CD4-positive, alpha-beta T cell treated with Interleukin-12 subunit alpha and Interleukin-12 subunit beta, for 1 hour (primary cell): ENCODE results near the gene ANKRD11.

Source experiments
- DNase-seq: peaks from one replicate; pipeline ENCODE4 v3.0.0-alpha.2; 2020

ANKRD11 gene

DNA sequence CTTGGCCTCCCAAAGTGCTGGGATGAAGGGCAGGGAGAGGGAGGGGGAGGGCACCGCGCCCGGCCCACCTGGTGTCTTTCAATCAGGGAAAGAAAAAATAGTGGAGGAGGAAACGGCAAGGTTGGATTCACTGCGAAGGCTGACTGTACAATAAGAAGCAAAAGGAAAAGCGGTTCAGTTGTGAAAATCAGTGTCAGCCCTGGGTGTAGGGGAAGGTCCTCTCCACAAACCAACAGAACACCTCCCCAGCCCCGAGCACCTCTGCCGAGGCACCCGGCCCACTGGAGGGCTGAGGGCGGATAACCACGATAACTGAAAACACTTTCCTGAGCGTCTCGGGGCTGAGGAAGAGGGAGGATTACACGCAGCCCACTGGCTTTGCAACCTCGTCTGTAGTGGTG, 16.4 kb upstream of the ANKRD11 start:
- DNase-seq: peak; percentile 50

DNA sequence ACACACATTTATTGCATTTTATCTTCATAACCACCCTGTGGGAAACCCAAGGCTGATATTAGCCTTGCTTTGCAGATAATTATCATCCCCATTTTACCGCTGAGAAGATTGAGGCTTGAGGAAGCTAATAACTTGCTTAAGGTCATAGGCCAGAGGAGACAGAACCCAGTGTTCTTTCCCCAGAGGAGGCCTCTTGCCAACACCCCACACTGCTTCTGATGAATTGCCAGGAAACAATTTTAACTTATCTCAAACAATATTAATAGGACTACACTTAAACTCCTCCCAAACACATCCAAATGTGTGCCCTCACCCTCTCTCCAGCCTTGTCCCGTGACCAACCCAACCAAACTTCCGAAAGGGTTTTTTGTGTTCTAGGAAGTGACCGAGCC, 15.7 kb upstream of the ANKRD11 start:
- DNase-seq: no peak

DNA sequence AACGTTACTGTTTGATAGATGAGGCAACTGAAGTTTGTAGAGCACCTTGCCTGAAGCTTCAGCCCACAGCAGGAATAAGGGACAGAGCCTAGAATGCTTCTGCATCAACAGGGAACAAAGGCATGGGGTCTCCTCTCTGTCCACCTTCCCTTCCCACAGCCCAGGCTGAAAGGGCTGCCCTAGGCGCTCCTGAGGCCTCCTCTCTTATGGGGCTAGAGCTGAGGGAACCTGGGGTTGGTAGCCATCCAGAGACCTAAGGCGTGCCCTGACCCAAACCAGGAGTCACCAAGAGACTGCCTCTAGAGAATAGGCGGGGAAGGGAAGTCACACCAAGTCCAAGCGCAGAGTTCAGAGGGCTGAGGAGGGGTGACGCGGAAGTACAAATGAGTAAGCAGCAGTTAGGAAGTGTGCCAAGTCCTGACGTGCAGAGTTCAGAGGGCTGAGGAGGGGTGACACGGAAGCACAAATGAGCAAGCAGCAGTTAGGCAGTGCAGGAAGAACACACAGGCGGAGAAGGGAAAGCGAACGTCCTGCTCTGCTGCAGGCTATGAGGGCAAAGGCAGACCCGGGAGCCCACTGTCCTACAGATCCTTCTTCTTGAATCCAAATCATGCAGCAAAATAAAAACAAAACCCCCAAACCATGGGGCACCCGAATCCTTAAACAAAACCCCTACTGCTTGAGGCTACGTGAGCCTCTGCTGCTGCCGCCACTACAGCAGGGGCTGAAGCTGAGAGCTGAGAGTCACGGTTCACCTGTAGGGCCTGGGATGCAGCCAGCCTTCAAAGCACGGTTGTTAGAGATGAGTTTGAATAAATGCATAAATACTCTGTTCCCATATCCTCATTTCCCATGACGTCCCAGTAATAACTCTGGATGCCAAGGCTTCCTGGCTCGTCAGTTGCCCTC, 15.1 kb upstream of the ANKRD11 start:
- peak; percentile 91 for DNase-seq

DNA sequence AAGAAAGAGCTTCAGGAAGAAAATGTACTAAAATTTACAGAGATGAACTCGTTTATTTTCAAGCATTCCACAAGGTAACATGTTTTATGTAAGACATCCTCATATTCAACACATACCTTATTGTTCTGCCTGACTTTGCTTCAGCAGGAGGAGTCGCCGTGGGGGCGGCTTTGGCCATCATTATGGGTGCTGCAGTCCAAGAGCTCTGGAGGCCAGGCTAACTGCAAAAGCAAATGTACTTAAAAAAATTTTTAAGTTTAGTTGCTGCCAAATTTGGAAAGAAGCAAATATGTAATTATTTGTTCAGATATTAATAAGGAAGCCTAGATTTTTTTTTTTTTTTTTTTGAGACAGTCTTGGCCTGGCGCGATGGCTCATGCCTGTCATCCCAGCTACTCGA, 13.7 kb upstream of the ANKRD11 start:
- DNase-seq: no peak

DNA sequence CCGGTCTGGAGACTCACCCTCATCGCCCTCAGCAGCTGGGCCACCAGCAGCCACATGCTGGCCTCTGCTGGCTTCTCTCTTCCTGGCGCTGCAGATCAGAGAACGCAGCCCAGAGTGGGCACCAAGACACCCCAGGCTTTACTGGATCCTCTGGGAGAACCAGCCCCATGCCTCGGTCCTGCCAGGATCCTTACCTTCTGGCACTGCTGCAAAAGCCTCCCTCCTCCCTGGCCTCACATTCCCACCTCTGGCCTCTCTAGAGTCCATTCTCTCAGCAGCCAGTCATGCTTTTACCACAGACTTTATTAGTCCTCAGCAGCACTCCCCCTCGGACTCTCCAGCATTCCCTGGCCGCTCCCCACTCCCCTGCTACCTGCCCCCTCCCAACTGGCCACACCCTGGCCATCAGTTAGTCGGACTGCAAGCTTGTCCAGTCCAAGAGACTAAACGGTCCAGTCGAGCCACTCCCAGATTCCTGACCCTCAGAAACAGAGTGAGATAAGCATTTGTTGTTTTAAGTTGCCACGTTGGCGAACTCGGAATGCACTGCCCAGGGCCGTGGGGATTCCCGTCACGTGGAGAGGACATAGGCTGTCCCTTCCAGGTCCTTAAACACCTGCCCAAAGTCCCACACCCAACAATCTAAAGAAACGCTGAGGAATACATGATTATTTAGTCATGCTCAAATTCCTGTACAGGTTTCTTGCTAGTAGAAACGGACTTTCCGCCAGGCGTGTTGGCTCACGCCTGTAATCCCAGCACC, 11.9 kb upstream of the ANKRD11 start:
- DNase-seq: no peak

DNA sequence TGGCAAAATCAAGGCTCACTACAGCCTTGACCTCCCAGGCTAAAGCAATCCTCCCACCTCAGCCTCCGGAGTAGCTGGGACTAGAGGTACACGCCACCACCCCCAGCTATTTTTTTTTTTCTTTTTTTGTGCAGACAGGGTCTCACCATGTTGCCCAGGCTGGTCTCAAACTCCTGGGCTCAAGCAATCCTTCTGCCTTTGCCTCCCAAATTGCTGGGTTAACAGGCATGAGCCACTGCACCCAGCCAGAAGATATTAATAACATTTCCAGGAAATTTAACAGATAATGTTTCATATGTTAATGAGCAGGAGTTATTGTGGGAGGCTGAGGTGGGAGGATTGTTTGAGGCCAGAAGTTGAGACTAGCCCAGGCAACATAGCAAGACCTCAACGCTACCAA, 9.4 kb upstream of the ANKRD11 start:
- DNase-seq: no peak

DNA sequence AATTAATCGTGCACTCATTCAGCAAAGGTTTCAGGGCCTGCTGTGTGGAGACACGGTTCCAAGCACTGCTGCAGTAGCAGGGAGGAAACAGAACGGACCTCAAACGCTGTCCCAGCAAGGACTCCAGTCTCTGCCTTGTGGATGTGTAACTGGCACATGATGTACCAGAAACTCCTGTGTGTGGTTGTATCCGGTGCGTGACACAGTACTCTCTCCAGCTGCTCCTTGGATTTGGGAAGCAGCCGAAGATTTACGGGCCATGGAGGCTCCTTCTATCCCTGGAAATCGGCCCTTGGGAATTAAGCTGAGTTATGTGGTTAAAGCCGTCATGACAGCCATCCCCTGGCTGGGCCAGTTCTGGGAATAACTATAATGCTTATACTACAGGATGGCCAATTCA, 8.5 kb upstream of the ANKRD11 start:
- no peak for DNase-seq

DNA sequence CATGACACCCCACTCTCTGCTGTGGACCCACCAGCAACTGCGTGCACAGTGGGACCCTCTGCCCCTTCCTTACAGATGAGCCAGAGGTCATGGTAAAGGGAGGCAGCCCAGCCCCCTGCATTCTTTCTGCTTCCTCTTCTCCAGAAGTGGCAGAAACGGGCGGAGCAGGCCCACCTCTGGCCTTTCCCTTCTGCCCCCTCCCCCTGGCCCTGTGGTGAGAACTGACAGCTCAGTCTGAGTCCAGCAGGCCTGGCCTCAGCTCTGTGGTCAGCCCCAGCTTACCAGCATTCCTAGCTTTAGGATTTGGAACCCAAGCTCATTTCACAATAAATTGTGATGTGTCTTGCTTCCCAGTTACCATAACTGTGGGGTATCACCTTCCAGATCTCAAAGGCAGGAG, 4.8 kb upstream of the ANKRD11 start:
- DNase-seq: no peak

DNA sequence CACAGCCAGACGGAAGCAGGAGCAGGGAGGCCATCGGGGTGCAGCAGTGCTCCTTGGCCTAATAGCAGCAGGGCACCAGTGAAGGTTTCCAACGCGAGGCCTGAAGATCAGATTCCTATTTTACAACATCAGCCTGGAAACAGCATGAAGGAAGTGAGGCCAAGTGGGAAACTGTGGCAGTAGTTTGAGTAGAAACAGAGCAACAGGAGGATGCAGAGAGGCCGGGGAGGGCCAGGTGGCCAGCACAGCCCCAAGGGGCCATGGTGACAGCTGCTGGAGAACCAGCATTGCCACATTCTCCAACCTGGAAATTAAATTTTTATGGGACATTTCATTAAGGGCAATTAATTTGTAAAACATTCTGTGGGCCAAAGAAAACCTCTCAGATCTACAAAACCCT, 3.4 kb upstream of the ANKRD11 start:
- DNase-seq: no peak

DNA sequence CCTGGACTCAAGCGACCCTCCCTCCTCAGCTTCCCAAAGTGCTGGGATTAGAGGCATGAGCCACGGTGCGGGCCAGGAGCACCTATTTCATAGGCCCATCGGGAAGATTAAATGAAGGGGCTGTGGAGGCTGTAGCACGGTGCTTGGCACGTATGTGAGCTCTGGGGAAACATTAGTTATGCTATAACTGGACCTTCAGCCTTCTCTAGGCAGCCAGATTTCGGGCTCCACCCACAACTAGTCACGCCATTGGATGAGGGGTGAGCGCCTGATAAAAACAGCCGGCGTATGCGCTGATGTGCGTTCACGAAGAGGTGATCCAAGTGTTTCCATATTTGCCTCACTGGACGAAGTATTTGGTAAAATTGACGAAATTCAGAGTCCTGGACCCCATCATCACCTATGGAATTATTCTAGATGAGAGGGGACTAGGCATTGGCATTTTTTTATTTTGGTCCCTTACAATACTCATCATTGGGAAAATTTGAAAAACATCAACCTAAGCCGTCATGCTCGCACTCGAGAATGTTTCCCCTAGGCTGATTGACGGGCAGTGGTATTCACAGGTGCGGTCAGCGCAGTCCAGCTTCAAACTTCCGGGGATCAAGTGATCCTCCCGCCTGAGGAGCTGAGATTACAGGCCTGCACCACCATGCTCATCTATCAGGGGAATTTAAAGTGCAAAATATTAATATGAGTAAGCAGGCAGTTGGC, 1.8 kb upstream of the ANKRD11 start:
- no peak for DNase-seq

DNA sequence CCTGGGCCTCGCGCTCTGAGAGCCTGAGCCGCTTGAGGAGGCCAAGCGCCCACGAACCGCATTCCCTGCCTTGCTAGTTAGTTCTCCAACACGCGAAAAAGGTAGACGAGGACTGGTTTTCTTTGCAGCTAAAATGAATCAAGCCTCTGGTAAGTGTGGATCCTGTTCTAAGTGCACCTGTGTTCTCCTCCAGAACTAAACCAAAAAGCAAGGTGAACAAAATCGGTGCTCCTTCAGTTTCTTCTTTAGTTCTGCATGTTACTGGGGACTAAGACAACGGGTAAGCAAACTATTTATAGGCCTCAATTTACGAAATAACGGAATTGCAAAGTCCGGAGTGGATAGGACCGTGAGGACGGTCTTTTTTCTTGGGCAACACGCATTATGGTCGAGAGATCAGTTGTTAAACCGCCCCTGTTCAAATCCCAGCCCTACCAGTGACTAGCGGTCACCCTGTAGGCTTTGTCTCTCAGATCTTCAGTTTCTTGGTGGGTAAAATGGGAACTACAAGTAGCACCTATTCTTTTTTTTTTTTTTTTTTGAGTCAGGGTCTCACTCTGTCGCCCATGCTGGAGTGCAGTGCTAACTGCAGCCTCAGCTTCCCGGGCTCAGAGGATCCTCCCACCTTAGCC, 993 bp upstream of the ANKRD11 start:
- DNase-seq: no peak

DNA sequence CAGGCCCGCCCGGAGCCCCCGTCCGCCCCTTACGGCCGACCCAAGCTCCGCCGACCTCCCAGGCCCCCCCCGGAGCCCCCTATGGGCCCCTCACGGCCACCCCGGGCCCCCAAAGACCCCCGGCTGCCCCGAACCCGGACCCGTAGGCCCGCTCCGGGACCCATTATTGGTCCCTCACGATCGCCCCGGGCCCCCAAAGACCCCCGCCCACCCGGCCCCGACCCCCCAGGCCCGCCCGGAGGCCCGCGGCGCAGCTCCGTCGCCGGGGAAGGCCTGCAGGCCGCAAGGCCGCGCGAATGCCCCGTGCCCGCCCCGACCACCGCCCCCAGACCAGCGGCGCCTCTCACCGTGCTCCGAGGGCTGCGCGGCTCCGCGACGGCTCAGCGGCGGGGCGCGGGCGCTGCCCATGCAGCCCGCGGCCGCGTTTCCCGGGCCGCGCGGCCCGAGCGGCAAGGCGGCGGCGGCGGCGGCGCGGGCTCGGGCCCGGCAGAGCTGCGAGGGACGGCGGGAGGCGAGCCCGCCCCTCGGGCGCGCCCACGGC, 393 bp downstream of the ANKRD11 start:
- DNase-seq: no peak

DNA sequence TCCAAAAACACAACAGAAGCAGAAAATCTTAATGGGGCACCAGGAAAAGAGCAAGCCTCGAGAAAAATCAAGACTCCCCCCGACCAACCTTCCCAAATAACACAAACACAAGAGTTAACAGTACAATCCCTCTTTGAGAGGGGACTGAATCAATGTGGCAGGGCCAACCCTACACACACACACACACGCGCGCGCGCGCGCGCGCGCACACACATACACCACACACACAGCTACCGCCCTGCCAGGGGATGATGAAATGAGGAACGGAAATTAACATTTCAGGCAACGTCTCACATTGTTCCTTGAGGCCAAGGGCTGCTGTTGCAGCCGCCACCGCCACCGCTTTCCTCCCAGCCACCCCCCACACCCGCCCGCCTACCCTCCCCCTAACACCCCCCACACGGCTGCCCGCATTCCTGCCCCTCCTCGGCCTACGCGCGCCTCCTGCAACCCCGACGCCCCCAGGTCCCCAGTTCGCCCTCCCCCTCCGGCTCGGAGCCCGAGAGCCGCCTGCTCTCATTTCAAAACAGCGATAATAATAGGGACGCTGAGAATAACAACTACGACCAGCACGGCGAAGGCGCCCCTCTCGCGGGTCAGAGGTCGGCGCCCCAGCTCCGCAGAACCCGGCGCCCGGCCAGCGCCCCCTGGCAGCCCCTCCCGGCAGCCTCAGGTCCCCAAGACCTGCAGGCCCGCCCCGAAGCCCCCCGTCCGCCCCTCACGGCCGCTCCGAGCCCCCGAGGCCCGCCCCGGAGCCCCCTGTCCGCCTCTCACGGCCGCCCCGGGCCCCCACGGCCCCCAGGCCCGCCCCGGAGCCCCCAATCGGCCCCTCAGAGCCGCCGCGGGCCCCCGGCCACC, 1.1 kb downstream of the ANKRD11 start:
- DNase-seq: peak; percentile 91

DNA sequence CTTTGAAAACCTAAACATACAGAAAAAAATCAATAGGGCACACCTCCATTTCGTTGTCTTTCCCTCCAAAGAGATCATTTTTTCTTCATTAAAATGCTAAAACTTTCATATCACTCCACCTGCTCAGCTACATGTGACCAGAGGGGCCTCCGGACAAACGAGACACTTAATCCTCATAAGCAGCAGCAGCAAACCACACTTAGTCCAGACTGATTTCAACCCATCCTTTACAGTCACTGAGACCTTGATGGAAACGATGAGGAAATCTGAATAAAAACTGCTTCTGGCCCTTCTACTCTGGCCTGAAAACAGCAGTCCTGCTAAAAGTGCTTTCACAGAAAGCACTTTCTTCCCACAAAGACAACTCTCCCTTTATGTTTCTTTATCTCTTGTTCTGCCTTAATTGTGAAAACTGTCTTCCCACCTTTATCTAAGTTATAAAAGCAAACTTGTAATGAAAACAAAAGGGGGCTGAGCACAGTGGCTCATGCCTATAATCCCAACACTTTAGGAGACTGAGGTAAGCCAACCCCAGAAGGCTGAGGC, 4.6 kb downstream of the ANKRD11 start:
- no peak for DNase-seq

DNA sequence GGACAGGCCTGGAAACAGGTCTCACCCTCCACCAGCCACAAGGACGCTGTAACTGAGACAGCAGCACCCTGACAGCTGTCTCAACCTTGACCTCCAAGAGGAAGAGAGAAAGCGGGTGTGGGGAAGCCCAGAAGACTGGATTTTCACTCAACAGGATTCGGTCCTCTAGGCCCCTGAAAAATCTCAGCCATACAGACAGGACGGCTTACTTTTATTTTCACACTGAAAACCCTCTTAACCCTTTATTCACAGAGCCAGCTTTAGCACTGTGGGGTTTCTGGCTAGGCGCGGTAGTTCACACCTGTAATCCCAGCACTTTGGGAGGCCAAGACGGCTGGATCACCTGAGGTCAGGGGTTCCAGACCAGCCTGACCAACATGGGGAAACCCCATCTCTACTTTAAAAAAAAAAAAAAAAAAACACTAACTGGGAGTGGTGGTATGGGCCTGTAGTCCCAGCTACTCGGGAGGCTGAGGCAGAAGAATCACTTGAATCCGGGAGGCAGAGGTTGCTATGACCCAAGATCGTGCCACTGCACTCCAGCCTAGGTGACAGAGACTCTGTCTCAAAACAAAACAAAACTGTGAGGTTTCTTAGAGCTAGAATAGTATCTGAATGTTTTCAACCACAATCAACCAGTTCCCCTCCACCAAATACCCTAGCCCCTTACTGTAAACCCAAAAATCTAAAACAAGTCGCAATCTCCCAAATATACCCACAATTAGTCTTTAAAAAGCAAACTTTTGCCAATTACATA, 5.3 kb downstream of the ANKRD11 start:
- peak; percentile 51 for DNase-seq

DNA sequence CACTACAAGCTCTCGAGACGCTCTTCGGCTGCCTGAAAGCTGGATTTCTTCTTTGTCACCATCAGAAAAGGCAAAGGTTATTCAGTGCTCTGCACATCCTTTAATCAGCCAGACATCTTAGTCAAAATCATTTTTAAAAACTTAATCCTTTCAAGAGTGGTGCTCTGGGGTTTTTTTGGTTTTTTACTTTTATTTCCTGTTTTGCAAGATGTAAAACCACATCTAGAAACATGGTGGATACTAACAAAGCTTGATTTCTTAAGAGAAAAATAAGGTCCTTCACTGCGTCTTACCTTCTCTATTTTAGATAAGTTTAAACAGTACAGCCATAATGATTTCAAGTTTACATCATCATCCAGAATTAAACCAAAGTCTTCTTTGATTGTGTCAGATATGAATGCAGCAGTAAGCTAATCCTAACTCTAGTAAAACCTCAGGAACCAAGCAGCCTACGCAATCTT, 6.3 kb downstream of the ANKRD11 start:
- peak; percentile 70 for DNase-seq

DNA sequence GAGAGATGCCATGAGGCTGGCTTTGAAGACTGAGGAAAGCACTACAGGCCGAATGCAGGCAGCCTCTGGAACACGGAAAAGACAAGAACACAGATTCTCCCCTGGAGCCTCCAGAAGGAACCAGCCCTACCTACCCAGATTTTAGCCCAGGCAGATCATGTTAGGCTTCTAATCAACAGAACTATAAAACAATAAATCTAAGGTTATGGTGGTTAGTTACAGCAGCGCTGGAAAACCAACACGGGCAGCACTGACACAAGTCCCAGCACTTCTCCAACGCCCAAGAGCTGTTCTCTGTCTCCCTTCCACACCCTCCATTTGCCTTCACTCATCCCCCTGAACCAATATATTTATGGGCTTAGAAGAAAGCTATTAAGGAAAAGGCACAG, 7.5 kb downstream of the ANKRD11 start:
- no peak for DNase-seq

DNA sequence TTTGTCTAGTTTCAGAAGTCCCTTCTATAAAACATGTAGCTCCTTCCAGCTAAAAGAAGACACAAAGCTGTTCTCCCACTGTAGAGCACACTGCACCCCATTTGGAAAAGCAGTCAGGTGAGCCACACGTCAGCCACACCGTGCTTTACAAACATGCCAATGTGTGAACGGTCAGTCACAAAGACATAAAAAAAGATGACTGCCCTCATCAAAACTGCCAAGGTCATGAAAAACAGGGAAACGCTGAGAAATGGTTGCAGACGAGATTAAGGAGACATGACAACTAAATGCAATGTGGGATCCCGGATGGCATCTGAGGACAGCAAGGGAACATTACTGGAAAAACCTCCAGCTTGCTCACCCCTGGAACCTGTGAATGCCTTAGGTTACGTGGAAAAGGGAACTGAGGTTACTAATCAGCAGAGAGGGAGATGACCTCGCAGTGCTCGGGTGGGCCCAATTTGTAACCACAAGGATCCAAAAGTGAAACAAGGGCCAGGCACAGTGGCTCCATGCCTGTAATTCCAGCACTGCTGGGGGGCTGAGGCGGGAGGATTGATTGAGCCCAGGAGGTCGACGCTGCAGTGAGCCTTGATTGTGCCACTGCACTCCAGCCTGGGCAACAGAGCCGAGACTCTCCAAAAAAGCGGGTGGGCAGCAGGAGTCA, 8.1 kb downstream of the ANKRD11 start:
- no peak for DNase-seq

DNA sequence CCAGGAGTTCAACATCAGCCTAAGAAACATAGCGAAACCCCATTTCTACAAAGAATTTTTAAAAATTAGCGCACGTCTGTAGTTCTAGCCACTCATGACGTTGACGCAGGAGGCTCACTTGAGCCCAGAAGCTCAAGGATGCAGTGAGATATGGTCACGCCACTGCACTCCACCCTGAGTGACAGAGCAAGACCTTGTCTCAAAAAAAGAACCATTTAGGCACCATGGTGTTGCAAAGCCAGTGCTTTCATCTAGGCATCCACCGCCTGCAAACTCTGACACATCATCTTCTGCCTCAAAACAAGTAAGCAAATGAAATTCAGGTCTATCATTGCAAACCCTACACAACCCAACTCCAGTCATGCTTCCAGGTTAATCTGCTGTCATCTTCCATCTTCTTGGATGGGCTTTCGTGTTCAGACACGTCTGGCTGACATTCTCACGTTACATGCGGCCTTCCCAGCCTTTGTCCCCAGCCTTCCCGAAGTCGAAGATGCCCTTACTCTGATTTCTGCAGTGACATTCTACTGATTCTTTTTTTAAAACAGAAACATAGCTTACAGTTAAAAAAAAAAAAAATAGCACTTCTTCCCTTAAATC, 8.9 kb downstream of the ANKRD11 start:
- no peak for DNase-seq
